Esophagus (tissue), 2 donors: ENCODE data around the gene MAFG. TPM values are rescaled to one million over a fixed set of nuclear protein-coding genes. Genes with fewer than 3 reads are reported as not detected.
"Not testable (repeated sequence)": the region's sequence is repeated elsewhere in the genome, so short reads cannot be mapped to it uniquely, and the experiment has no call there.

Experiments
- H3K27ac ChIP-seq, 2 donors: one replicate each; pipeline ENCODE4 v1.5.1; 2013; ENCODE audit warnings: low read depth in 2 of 2, mild to moderate bottlenecking in 2 of 2, inconsistent platforms in 1 of 2, low read length in 1 of 2, moderate library complexity in 1 of 2
- H3K27me3 ChIP-seq, 2 donors: one replicate each; pipeline ENCODE4 v1.6.1; 2013; ENCODE audit warnings: low read length in 2 of 2, control low read depth in 1 of 2, mild to moderate bottlenecking in 1 of 2; ENCODE audit not compliant: insufficient read depth in 2 of 2, control insufficient read depth in 1 of 2
- H3K36me3 ChIP-seq, 2 donors: one replicate each; pipeline ENCODE4 v1.6.1; 2013; ENCODE audit warnings: low read length in 1 of 2; ENCODE audit not compliant: control insufficient read depth in 2 of 2, insufficient read depth in 2 of 2
- H3K4me1 ChIP-seq, 2 donors: one replicate each; pipeline ENCODE4 v1.6.1; 2013; ENCODE audit warnings: low read length in 1 of 2; ENCODE audit not compliant: control insufficient read depth in 2 of 2, insufficient read depth in 2 of 2
- H3K4me3 ChIP-seq, 2 donors: one replicate each; pipeline ENCODE4 v1.5.1; 2013; ENCODE audit warnings: low read length in 2 of 2, mild to moderate bottlenecking in 2 of 2, low read depth in 1 of 2, moderate library complexity in 1 of 2
- H3K9me3 ChIP-seq, 2 donors: one replicate each; pipeline ENCODE4 v1.6.1; 2013; ENCODE audit warnings: mild to moderate bottlenecking in 2 of 2, low read depth in 1 of 2, low read length in 1 of 2, moderate library complexity in 1 of 2; ENCODE audit not compliant: control insufficient read depth in 2 of 2, insufficient read depth in 1 of 2
- WGBS, 2 donors: extraction: QIAGEN DNeasy Blood & Tissue Kit; methylation state at CpG; one replicate each; pipeline ENCODE4 v1.1.7; 2013; 5-methylcytosine and 5-hydroxymethylcytosine counted together
- polyA plus RNA-seq, 2 donors: library from polyadenylated mRNA; stranded (reverse); fragments of 200-250 nt; gene quantifications; one replicate each; pipeline ENCODE4 v1.2.3, GENCODE V29; 2013
- donor health status: healthy with polysubstance abuse.
- donor health status: Bipolar disorder and iron deficiency.

MAFG gene
- polyA plus RNA-seq, 2 donors: 10.3 to 11.9 TPM

- H3K4me1 ChIP-seq: peaks cover 0 to 7% of the 10 kb centered on the region in 2 donors
- H3K9me3 ChIP-seq: no peaks in the 10 kb centered on the region
- no peak overlapping the region for H3K27ac ChIP-seq
- H3K36me3 ChIP-seq: no peaks in the 10 kb centered on the region
- 84 to 85% methylated on average over 19 of the region's 19 CpGs for WGBS, 2 donors
- no peak overlapping the region for H3K4me3 ChIP-seq
- H3K27me3 ChIP-seq: peaks cover 0 to 11% of the 10 kb centered on the region in 2 donors
Observed at GRCh38 chr17:81957691-81958432, 30.3 kb upstream of the MAFG start.

GRCh38 chr17:81956607-81957589, 29.4 kb upstream of the MAFG start:
- Histone ChIP-seq H3K4me3 (no peak overlapping the region), H3K27ac (no peak overlapping the region), H3K9me3 (no peaks in the 10 kb centered on the region), H3K27me3 (peaks cover 0 to 11% of the 10 kb centered on the region in 2 donors), H3K36me3 (no peaks in the 10 kb centered on the region), H3K4me1 (peaks cover 0 to 7% of the 10 kb centered on the region in 2 donors)
- WGBS, 2 donors: 84 to 87% methylated on average over 45 of the region's 45 CpGs

GRCh38 chr17:81955756-81956544, 28.4 kb upstream of the MAFG start:
- no peak overlapping the region for H3K4me3 ChIP-seq
- H3K36me3 ChIP-seq: no peaks in the 10 kb centered on the region
- 78 to 86% methylated on average over 13 of the region's 13 CpGs for WGBS, 2 donors
- peaks cover 0 to 7% of the 10 kb centered on the region in 2 donors for H3K4me1 ChIP-seq
- H3K27me3 ChIP-seq: peaks cover 0 to 8% of the 10 kb centered on the region in 2 donors
- H3K27ac ChIP-seq: no peak overlapping the region
- no peaks in the 10 kb centered on the region for H3K9me3 ChIP-seq

GRCh38 chr17:81955058-81955681, 27.6 kb upstream of the MAFG start:
- 84 to 85% methylated on average over 26 of the region's 26 CpGs for WGBS, 2 donors

GRCh38 chr17:81954131-81955057, 26.9 kb upstream of the MAFG start:
- H3K27me3 ChIP-seq: no peaks in the 10 kb centered on the region
- no peak overlapping the region for H3K4me3 ChIP-seq
- H3K27ac ChIP-seq: no peak overlapping the region
- H3K36me3 ChIP-seq: no peaks in the 10 kb centered on the region
- WGBS, 2 donors: 82 to 86% methylated on average over 19 of the region's 19 CpGs
- no peaks in the 10 kb centered on the region for H3K4me1 ChIP-seq
- H3K9me3 ChIP-seq: no peaks in the 10 kb centered on the region

More at GRCh38 chr17:81955058-81955681, 27.6 kb upstream of the MAFG start:
- H3K4me3 ChIP-seq: no peak overlapping the region
- no peaks in the 10 kb centered on the region for H3K9me3 ChIP-seq
- H3K27me3 ChIP-seq: peaks cover 0 to 3% of the 10 kb centered on the region in 2 donors
- H3K4me1 ChIP-seq: peaks cover 0 to 3% of the 10 kb centered on the region in 2 donors
- H3K27ac ChIP-seq: no peak overlapping the region
- H3K36me3 ChIP-seq: no peaks in the 10 kb centered on the region

GRCh38 chr17:81953443-81953842, 25.9 kb upstream of the MAFG start:
- not testable (repeated sequence) for H3K4me3 ChIP-seq, H3K27me3 ChIP-seq, H3K9me3 ChIP-seq, H3K4me1 ChIP-seq, H3K27ac ChIP-seq, H3K36me3 ChIP-seq
- WGBS, 2 donors: 77 to 82% methylated on average over 5 of the region's 5 CpGs

- Histone ChIP-seq H3K9me3 (no peaks in the 10 kb centered on the region), H3K4me1 (no peaks in the 10 kb centered on the region), H3K36me3 (no peaks in the 10 kb centered on the region), H3K27ac (no peak overlapping the region), H3K27me3 (no peaks in the 10 kb centered on the region), H3K4me3 (no peak overlapping the region)
- 71% methylated on average over 15 to 16 of the region's 16 CpGs for WGBS, 2 donors
Observed at GRCh38 chr17:81952792-81953228, 25.3 kb upstream of the MAFG start.
